Panc1 (cell line): ENCODE data around the gene FBXO4. TPM values are rescaled to one million over a fixed set of nuclear protein-coding genes. Genes with fewer than 3 reads are reported as not detected.

Source experiments
- ATAC-seq: fragments of 200-7000 bp; cut with Tn5 transposase; 2 replicates; pipeline ENCODE4 v1.9.1; 2020; ENCODE audit warnings: mild to moderate bottlenecking, moderate library complexity
- BruUV-seq: library from RNA; stranded (reverse); fragments of 400-500 nt; replicated peaks from 2 replicates; lab custom pipeline; 2021; lab: Mats Ljungman, UMichigan
- CTCF ChIA-PET: fragments of 300-600 bp; sonication (Branson Sonifier 250); formaldehyde crosslinking; loops from one replicate; lab custom pipeline; 2022; ENCODE audit warnings: antibody characterized with exemption; lab: Charles Lee
- POLR2A ChIA-PET: fragments of 300-600 bp; sonication (Branson Sonifier 250); formaldehyde crosslinking; loops from one replicate; lab custom pipeline; 2022; ENCODE audit warnings: antibody characterized with exemption; lab: Charles Lee
- DNase-seq: peaks from one replicate; pipeline ENCODE4 v3.0.0-alpha.2; 2010; ENCODE audit warnings: low read depth, low spot score
- H3K27ac ChIP-seq: 2 replicates; pipeline ENCODE4 v1.5.1; 2011; ENCODE audit warnings: mild to moderate bottlenecking, low read length, inconsistent platforms
- H3K27me3 ChIP-seq: fragments of 200-500 bp; sonication (Bioruptor generic); 2 replicates; pipeline ENCODE4 v1.6.0; 2014; ENCODE audit warnings: low read length, inconsistent platforms; ENCODE audit not compliant: control insufficient read depth, insufficient read depth
- H3K36me3 ChIP-seq: fragments of 200-500 bp; sonication (Bioruptor generic); 2 replicates; pipeline ENCODE4 v1.5.1; 2014; ENCODE audit warnings: inconsistent platforms, mild to moderate bottlenecking, low read length, moderate library complexity; ENCODE audit not compliant: control insufficient read depth, insufficient read depth
- H3K4me1 ChIP-seq: 2 replicates; pipeline ENCODE4 v1.5.1; 2011; ENCODE audit warnings: inconsistent platforms, mild to moderate bottlenecking, low read length, moderate library complexity; ENCODE audit not compliant: control insufficient read depth, insufficient read depth
- H3K4me3 ChIP-seq, 2 experiments: 2 replicates each; pipeline ENCODE4 v1.5.1; 2011 to 2012; ENCODE audit warnings: low read depth in 2 of 2, low read length in 2 of 2, mild to moderate bottlenecking in 2 of 2, inconsistent platforms in 1 of 2, moderate library complexity in 1 of 2
- H3K9me3 ChIP-seq: fragments of 200-500 bp; sonication (Bioruptor generic); 2 replicates; pipeline ENCODE4 v1.5.1; 2014; ENCODE audit warnings: low read depth, mild to moderate bottlenecking, inconsistent platforms, low read length, moderate library complexity; ENCODE audit not compliant: control insufficient read depth, insufficient read depth
- POLR2AphosphoS5 ChIP-seq: IDR thresholded peaks from 2 replicates; pipeline ENCODE4 v1.6.1; 2012; ENCODE audit warnings: mild to moderate bottlenecking, low read depth, low read length, moderate library complexity
- SIN3A ChIP-seq: IDR thresholded peaks from 2 replicates; pipeline ENCODE4 v1.6.1; 2012; ENCODE audit warnings: low read depth, mild to moderate bottlenecking, low read length, moderate library complexity, borderline replicate concordance; ENCODE audit not compliant: insufficient read depth
- TCF7L2 ChIP-seq: IDR thresholded peaks from 2 replicates; pipeline ENCODE4 v1.6.1; 2011; ENCODE audit warnings: mild to moderate bottlenecking, low read depth, low read length, inconsistent platforms
- in situ Hi-C: cut with HindIII; loops from 2 replicates; pipeline ENCODE4 v1.10.0; 2016; ENCODE audit warnings: low sequenced_read_pairs, low pct_unique_long_range_greater_than_20kb
- intact Hi-C: fragments of 100-400 bp; cut with micrococcal nuclease; formaldehyde crosslinking; loops from one replicate; pipeline ENCODE4 v1.10.0; 2022; ENCODE audit not compliant: unreplicated experiment
- total RNA-seq: library from RNA; stranded (reverse); gene quantifications from one replicate; pipeline ENCODE4 v1.2.1, GENCODE V29; 2021; ENCODE audit not compliant: unreplicated experiment
- TF ChIP-seq, protein P1 (sequence below), 2 experiments: IDR thresholded peaks; 2 replicates each; pipeline ENCODE4 v1.6.1; 2011 to 2012; ENCODE audit warnings: low read depth in 2 of 2, control low read depth in 1 of 2, low read length in 1 of 2, mild to moderate bottlenecking in 1 of 2, moderate library complexity in 1 of 2; ENCODE audit not compliant: insufficient read depth in 1 of 2
- TF ChIP-seq, protein P2 (sequence below): fragments of 450-650 bp; IDR thresholded peaks from 2 replicates; pipeline ENCODE4 v1.5.1; 2017; ENCODE audit warnings: mild to moderate bottlenecking

Gene FBXO4
- total RNA-seq, 1 experiment from 2014 or later = 5.7 TPM

- in situ Hi-C loops = no loop called here
- Histone ChIP-seq H3K27ac (no peak overlapping the region), H3K36me3 (no peaks in the 10 kb centered on the region), H3K4me1 (no peaks in the 10 kb centered on the region), H3K4me3 (no peak overlapping the region), H3K9me3 (no peaks in the 10 kb centered on the region), H3K27me3 (peaks cover 14% of the 10 kb centered on the region)
- ChIA-PET POLR2A (no interaction called here), CTCF (no interaction called here)
- TF ChIP-seq SIN3A = no peak
- no peak for TF ChIP-seq POLR2AphosphoS5
- no peak for TF ChIP-seq TCF7L2
- TF ChIP-seq, protein P1, sequence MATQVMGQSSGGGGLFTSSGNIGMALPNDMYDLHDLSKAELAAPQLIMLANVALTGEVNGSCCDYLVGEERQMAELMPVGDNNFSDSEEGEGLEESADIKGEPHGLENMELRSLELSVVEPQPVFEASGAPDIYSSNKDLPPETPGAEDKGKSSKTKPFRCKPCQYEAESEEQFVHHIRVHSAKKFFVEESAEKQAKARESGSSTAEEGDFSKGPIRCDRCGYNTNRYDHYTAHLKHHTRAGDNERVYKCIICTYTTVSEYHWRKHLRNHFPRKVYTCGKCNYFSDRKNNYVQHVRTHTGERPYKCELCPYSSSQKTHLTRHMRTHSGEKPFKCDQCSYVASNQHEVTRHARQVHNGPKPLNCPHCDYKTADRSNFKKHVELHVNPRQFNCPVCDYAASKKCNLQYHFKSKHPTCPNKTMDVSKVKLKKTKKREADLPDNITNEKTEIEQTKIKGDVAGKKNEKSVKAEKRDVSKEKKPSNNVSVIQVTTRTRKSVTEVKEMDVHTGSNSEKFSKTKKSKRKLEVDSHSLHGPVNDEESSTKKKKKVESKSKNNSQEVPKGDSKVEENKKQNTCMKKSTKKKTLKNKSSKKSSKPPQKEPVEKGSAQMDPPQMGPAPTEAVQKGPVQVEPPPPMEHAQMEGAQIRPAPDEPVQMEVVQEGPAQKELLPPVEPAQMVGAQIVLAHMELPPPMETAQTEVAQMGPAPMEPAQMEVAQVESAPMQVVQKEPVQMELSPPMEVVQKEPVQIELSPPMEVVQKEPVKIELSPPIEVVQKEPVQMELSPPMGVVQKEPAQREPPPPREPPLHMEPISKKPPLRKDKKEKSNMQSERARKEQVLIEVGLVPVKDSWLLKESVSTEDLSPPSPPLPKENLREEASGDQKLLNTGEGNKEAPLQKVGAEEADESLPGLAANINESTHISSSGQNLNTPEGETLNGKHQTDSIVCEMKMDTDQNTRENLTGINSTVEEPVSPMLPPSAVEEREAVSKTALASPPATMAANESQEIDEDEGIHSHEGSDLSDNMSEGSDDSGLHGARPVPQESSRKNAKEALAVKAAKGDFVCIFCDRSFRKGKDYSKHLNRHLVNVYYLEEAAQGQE (IDR thresholded peaks at IDR 0.05; ENCODE audit: insufficient read depth in 1 of 2, low read depth in 2 of 2, low read length in 1 of 2) = no peak
- TF ChIP-seq, protein P2, sequence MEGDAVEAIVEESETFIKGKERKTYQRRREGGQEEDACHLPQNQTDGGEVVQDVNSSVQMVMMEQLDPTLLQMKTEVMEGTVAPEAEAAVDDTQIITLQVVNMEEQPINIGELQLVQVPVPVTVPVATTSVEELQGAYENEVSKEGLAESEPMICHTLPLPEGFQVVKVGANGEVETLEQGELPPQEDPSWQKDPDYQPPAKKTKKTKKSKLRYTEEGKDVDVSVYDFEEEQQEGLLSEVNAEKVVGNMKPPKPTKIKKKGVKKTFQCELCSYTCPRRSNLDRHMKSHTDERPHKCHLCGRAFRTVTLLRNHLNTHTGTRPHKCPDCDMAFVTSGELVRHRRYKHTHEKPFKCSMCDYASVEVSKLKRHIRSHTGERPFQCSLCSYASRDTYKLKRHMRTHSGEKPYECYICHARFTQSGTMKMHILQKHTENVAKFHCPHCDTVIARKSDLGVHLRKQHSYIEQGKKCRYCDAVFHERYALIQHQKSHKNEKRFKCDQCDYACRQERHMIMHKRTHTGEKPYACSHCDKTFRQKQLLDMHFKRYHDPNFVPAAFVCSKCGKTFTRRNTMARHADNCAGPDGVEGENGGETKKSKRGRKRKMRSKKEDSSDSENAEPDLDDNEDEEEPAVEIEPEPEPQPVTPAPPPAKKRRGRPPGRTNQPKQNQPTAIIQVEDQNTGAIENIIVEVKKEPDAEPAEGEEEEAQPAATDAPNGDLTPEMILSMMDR = no peak
- intact Hi-C loops = no loop called here
- no TSS peak for BruUV-seq
- ATAC-seq (no peak), DNase-seq (no peak)
Observed at GRCh38 chr5:41896230-41896629, 28.9 kb upstream of the FBXO4 start.

- TF ChIP-seq, protein P2 = no peak
- no peak for TF ChIP-seq POLR2AphosphoS5
- TF ChIP-seq, protein P1 (IDR thresholded peaks at IDR 0.05; ENCODE audit: insufficient read depth in 1 of 2, low read depth in 2 of 2, low read length in 1 of 2) = no peak
- TF ChIP-seq SIN3A = no peak
- no peak for TF ChIP-seq TCF7L2
- in situ Hi-C loops (no loop called here), intact Hi-C loops (no loop called here)
- Histone ChIP-seq H3K4me3 (peak overlapping the region; percentile 85 to 98), H3K4me1 (peaks cover 6% of the 10 kb centered on the region), H3K36me3 (peaks cover 16% of the 10 kb centered on the region), H3K9me3 (no peaks in the 10 kb centered on the region), H3K27ac (no peak overlapping the region), H3K27me3 (no peaks in the 10 kb centered on the region)
- DNase-seq (no peak), ATAC-seq (no peak; the same call in 1 of the 2 replicates)
- no TSS peak for BruUV-seq
- CTCF ChIA-PET = no interaction called here
- POLR2A ChIA-PET = no interaction called here
Observed at GRCh38 chr5:41903382-41903891, 21.6 kb upstream of the FBXO4 start.
